ENCODE data around the gene UBE2E3. TPM values are rescaled to one million over a fixed set of nuclear protein-coding genes. Genes with fewer than 3 reads are reported as not detected.
A peak's percentile ranks its signal among the peaks of the same experiment; 100 is the strongest.

Gene UBE2E3
- total and polyA plus RNA-seq, 7 donors = 61.9 to 125 (median 87.1) TPM

DNA sequence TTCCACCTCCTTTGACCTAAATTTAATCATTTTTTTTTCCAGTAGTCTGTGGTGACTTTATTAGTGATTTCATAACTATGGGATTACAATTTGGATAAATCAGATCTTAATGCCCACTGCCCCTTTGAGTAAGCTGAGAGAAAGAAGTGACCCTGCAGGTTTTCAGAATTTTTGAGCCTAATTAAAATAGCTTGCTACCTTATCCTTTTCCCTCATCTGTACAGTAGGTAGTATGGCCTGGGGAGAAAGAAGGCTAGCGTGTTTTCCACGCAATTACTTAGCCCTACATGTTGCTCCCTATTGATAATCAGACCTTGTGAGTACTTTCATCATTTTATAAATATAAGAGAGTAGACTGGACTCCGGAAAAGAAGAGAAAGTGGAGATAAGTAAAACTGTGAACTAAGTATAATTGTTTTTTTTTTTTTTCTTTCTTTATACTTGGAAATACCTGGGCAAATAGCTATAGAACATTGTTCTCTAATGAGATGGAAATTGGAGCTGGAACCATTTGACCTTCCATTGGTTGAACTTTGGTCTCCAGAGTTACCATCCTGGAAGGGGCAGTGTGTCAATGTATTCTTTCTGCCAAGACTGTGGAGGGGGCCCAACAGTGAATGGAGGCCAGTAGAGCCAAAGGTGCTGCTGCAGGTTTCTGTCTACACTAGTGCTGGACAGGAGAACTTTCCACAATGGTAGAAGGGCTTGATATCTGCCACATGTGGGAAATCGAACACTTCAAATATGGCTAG, 26.9 kb downstream of the UBE2E3 start:
- Histone ChIP-seq H3K9me3 (no peaks in the 10 kb centered on the region), H3K27me3 (ENCODE audit: insufficient read depth in 3 of 3, low read length in 2 of 3) (no peaks in the 10 kb centered on the region), H3K4me1 (peaks cover 75% of the 10 kb centered on the region), H3K4me3 (no peak overlapping the region), H3K36me3 (ENCODE audit: insufficient read depth in 1 of 2, low read depth in 1 of 2) (no peaks in the 10 kb centered on the region), H3K27ac (no peak overlapping the region)
- 93 to 96% (median 94%) methylated on average over 4 of the region's 4 CpGs for WGBS, 3 donors
- DNase-seq (no peak), ATAC-seq (no peak)
- intact Hi-C loops (cut with DNase I) = no loop called here
- TF ChIP-seq, protein P1, sequence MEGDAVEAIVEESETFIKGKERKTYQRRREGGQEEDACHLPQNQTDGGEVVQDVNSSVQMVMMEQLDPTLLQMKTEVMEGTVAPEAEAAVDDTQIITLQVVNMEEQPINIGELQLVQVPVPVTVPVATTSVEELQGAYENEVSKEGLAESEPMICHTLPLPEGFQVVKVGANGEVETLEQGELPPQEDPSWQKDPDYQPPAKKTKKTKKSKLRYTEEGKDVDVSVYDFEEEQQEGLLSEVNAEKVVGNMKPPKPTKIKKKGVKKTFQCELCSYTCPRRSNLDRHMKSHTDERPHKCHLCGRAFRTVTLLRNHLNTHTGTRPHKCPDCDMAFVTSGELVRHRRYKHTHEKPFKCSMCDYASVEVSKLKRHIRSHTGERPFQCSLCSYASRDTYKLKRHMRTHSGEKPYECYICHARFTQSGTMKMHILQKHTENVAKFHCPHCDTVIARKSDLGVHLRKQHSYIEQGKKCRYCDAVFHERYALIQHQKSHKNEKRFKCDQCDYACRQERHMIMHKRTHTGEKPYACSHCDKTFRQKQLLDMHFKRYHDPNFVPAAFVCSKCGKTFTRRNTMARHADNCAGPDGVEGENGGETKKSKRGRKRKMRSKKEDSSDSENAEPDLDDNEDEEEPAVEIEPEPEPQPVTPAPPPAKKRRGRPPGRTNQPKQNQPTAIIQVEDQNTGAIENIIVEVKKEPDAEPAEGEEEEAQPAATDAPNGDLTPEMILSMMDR (IDR thresholded peaks at IDR 0.05) = no peak

GRCh38 chr2:181008407-181008806, 28.0 kb downstream of the UBE2E3 start:
- ATAC-seq (peak in 2 of 4 donors; percentile 26 to 38), DNase-seq (no peak)
- Histone ChIP-seq H3K27me3 (ENCODE audit: insufficient read depth in 3 of 3, low read length in 2 of 3) (no peaks in the 10 kb centered on the region), H3K4me3 (no peak overlapping the region), H3K9me3 (no peaks in the 10 kb centered on the region), H3K27ac (no peak overlapping the region), H3K36me3 (ENCODE audit: insufficient read depth in 1 of 2, low read depth in 1 of 2) (no peaks in the 10 kb centered on the region), H3K4me1 (peaks cover 64% of the 10 kb centered on the region)
- intact Hi-C loops (cut with DNase I) = no loop called here
- WGBS, 3 donors = 61 to 70% (median 67%) methylated on average over 3 of the region's 3 CpGs
- TF ChIP-seq, protein P1 (IDR thresholded peaks at IDR 0.05) = no peak

DNA sequence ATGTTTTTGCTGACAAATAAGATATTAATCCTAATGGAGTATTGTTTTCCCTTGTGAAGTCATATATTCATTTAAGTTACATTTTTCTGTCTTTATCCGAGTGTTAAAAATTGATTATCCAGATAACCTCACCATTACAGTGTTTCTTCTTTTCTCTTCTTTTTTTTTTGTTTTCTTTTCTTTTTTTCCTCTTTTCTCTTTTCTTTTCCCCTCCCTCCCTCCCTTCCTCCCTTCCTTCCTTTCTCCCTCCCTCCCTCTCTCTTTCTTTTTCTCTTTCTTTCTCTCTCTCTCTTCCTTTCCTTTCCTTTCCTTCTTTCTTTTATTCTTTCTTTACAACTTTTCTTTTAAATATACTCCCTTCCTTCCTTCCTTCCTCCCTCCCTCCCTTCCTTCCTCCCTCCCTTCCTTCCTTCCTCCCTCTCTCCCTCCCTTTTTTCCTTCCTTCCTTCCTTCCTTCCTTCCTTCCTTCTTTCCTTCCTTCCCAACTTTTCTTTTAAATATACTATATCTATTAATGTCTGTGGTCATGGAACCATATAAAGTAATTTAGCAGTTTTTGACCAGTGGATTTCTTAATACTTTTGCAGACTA, 40.9 kb downstream of the UBE2E3 start:
- no peak for ATAC-seq
- intact Hi-C loops (cut with DNase I) = no loop called here
- H3K9me3 ChIP-seq = no peaks in the 10 kb centered on the region
- no peaks in the 10 kb centered on the region for H3K27me3 ChIP-seq (ENCODE audit: insufficient read depth in 3 of 3, low read length in 2 of 3)
- H3K4me3 ChIP-seq = no peak overlapping the region
- peaks cover 18% of the 10 kb centered on the region for H3K4me1 ChIP-seq
- H3K36me3 ChIP-seq (ENCODE audit: insufficient read depth in 1 of 2, low read depth in 1 of 2) = no peaks in the 10 kb centered on the region
- TF ChIP-seq, protein P1 (IDR thresholded peaks at IDR 0.05) = no peak
- WGBS, 3 donors = 97 to 100% (median 100%) methylated on average over 1 of the region's 1 CpG
- no peak overlapping the region for H3K27ac ChIP-seq
- DNase-seq = no peak

DNA sequence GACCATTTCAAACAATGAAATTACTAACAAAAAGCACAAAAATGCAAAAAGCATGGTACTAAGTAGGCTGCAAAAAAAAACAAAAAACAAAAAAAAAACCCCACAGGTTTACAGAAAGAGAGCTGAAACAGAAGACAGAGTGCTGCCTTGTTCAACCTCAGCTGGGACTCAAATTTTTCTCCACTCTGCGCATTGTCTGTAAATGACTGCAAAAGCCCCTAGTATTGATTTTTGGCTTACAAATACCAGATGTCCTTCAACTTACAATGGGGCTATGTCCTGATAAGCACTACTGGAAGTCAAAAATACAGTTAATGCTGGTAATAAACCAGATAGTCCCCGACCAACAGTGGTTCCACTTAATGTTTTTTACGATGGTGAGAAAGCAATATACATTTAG, 42.2 kb downstream of the UBE2E3 start:
- intact Hi-C loops (cut with DNase I) = no loop called here
- TF ChIP-seq, protein P1 (IDR thresholded peaks at IDR 0.05) = no peak
- WGBS, 3 donors = 69 to 75% (median 72%) methylated on average over 3 of the region's 3 CpGs

More for the DNA sequence above, 42.2 kb downstream of the UBE2E3 start:
- no peak overlapping the region for H3K27ac ChIP-seq
- peaks cover 18% of the 10 kb centered on the region for H3K4me1 ChIP-seq
- H3K36me3 ChIP-seq (ENCODE audit: insufficient read depth in 1 of 2, low read depth in 1 of 2) = no peaks in the 10 kb centered on the region
- DNase-seq = no peak
- no peaks in the 10 kb centered on the region for H3K9me3 ChIP-seq
- H3K27me3 ChIP-seq (ENCODE audit: insufficient read depth in 3 of 3, low read length in 2 of 3) = no peaks in the 10 kb centered on the region
- no peak for ATAC-seq
- no peak overlapping the region for H3K4me3 ChIP-seq
